ENCODE results near the gene SDHA. TPM values are rescaled to one million over a fixed set of nuclear protein-coding genes. Genes with fewer than 3 reads are reported as not detected.
"Not testable (repeated sequence)": the region's sequence is repeated elsewhere in the genome, so short reads cannot be mapped to it uniquely, and the experiment has no call there.

Gene SDHA
- polyA plus RNA-seq, 1 donor, result 100 TPM

DNA sequence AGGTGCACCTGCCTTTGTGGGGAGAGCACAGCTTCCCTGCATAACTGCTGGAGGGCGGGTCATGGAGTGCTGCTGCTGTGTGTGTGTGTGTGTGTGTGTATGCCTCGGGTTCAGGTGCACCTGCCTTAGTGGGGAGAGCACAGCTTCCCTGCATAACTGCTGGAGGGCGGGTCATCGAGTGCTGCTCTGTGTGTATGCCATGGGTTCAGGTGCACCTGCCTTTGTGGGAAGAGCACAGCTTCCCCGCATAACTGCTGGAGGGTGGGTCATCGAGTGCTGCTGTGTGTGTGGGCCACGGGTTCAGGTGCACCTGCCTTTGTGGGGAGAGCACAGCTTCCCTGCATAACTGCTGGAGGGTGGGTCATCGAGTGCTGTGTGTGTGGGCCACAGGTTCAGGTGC, 84.3 kb downstream of the SDHA start:
- not testable (repeated sequence) for DNase-seq

GRCh38 chr5:302966-303365, 84.8 kb downstream of the SDHA start:
- no peak for DNase-seq

- DNase-seq, result not testable (repeated sequence)
Observed at GRCh38 chr5:303741-304140, 85.6 kb downstream of the SDHA start.

- DNase-seq, result no peak
Observed at GRCh38 chr5:305050-305449, 86.9 kb downstream of the SDHA start.

- no peak for DNase-seq
Observed at GRCh38 chr5:305459-305858, 87.3 kb downstream of the SDHA start.

GRCh38 chr5:306011-306805, 88.1 kb downstream of the SDHA start:
- no peak for DNase-seq

Other genes starting within 250 kb of the SDHA start
- 0.39 TPM for gene PLEKHG4B, start 126.2 kb upstream of the SDHA start, polyA plus RNA-seq (ENCODE audit: insufficient read length)
- 41.2 TPM for gene LRRC14B, start 26.8 kb upstream of the SDHA start, polyA plus RNA-seq (ENCODE audit: insufficient read length)
- gene CCDC127, start 167 bp upstream of the SDHA start, polyA plus RNA-seq (ENCODE audit: insufficient read length), result 9.9 TPM
- gene PDCD6, start 53.3 kb downstream of the SDHA start, polyA plus RNA-seq (ENCODE audit: insufficient read length), result 53.6 TPM
- gene AHRR, start 103.4 kb downstream of the SDHA start, polyA plus RNA-seq (ENCODE audit: insufficient read length), result 2.3 TPM
- 42.1 TPM for gene EXOC3, start 224.9 kb downstream of the SDHA start, polyA plus RNA-seq (ENCODE audit: insufficient read length)